Measurements from ENCODE around the gene CTNNA3. TPM values are rescaled to one million over a fixed set of nuclear protein-coding genes. Genes with fewer than 3 reads are reported as not detected.

CTNNA3 gene
- total and polyA plus RNA-seq, 10 donors: 0.03 to 2.4 (median 0.76) TPM; not detected in 1

DNA sequence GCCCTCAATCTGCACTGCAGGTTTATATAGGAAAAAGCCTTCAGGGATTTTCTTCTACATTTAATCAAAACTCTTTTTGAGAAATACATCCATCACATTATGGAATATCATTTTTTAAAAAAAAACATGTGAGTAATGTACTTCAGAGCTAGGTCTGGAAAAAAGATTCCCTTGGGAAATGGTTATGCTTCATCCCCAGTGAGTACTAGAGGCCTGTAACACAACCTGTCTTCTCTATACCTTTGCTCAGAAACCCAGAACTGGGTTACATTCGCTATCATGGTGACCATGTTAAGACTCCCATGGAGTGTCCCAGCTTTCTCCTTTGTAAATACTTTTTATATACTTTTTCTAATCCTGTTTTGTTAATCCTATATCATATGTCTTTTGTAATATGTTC lies 583.2 kb downstream of the CTNNA3 start:
- Histone ChIP-seq H3K27me3 (replicated peaks in 1 of 7) (no peaks in the 10 kb centered on the region), H3K9me3 (no peaks in the 10 kb centered on the region), H3K4me3 (no peak overlapping the region), H3K27ac (no peak overlapping the region), H3K4me1 (no peaks in the 10 kb centered on the region), H3K36me3 (no peaks in the 10 kb centered on the region)
- DNase-seq: no peak
- no peak for TF ChIP-seq POLR2AphosphoS5 (IDR thresholded peaks at IDR 0.05)
- intact Hi-C loops (cut with DNase I; ENCODE audit: low total_unique reads): no loop called here
- WGBS, 5 donors: 74 to 91% (median 82%) methylated on average over 1 of the region's 1 CpG

DNA sequence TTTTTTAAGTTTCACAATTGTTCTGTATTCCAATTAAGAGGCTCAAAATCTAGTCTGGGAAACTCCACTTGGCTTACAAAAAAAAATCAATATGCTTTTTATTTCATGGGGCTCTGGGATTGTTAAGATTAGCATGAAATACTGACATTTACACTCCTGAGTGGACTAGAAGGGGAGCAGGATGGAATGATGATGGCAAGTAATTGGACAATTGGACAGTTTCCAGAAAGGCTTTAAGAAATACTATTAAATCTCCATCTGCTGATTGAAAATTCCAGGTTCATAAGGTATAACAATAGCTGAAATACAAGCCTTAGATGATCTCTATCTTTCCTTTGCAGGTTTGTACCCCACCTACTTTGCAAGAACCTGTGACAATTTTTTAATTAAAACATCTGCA lies 585.7 kb downstream of the CTNNA3 start:
- H3K36me3 ChIP-seq: no peaks in the 10 kb centered on the region
- no peak overlapping the region for H3K4me3 ChIP-seq
- no peaks in the 10 kb centered on the region for H3K4me1 ChIP-seq
- TF ChIP-seq, protein P1, sequence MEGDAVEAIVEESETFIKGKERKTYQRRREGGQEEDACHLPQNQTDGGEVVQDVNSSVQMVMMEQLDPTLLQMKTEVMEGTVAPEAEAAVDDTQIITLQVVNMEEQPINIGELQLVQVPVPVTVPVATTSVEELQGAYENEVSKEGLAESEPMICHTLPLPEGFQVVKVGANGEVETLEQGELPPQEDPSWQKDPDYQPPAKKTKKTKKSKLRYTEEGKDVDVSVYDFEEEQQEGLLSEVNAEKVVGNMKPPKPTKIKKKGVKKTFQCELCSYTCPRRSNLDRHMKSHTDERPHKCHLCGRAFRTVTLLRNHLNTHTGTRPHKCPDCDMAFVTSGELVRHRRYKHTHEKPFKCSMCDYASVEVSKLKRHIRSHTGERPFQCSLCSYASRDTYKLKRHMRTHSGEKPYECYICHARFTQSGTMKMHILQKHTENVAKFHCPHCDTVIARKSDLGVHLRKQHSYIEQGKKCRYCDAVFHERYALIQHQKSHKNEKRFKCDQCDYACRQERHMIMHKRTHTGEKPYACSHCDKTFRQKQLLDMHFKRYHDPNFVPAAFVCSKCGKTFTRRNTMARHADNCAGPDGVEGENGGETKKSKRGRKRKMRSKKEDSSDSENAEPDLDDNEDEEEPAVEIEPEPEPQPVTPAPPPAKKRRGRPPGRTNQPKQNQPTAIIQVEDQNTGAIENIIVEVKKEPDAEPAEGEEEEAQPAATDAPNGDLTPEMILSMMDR (IDR thresholded peaks at IDR 0.05 in 8 of 11, conservative IDR thresholded peaks at IDR 0.05 in 3 of 11): no peak
- no peaks in the 10 kb centered on the region for H3K9me3 ChIP-seq
- H3K27me3 ChIP-seq (replicated peaks in 1 of 7): no peaks in the 10 kb centered on the region
- intact Hi-C loops (cut with DNase I; ENCODE audit: low total_unique reads): no loop called here
- DNase-seq: no peak
- H3K27ac ChIP-seq: no peak overlapping the region

DNA sequence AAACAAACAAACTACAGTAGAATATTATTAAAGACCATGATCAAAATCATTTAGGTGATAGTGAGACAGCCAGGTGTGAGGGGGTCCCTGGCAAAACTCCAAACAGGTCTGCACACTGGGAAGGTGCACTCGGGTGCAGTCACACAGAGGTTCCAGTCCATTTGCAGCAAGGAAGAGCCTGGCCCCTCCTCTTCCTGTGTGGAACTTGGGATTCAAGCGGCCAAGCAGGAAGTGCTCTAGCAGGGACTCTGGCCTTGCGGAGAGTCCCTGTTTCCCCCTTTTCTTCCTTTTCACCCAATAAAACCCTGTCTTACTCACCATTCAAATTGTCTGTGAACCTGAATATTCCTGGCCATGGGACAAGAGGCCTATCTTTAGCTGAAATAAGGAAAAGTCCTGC lies 588.3 kb downstream of the CTNNA3 start:
- WGBS, 5 donors: 67 to 88% (median 80%) methylated on average over 3 of the region's 3 CpGs
- DNase-seq: peak; percentile 44
- no peak overlapping the region for H3K4me3 ChIP-seq
- H3K9me3 ChIP-seq: no peaks in the 10 kb centered on the region
- TF ChIP-seq POLR2AphosphoS5 (IDR thresholded peaks at IDR 0.05) (no peak), POLR2A (IDR thresholded peaks at IDR 0.05) (no peak)
- TF ChIP-seq, protein P1 (IDR thresholded peaks at IDR 0.05 in 8 of 11, conservative IDR thresholded peaks at IDR 0.05 in 3 of 11): no peak
- intact Hi-C loops (cut with DNase I; ENCODE audit: low total_unique reads): no loop called here
- H3K4me1 ChIP-seq: no peaks in the 10 kb centered on the region
- no peaks in the 10 kb centered on the region for H3K36me3 ChIP-seq
- no peak overlapping the region for H3K27ac ChIP-seq
- no peaks in the 10 kb centered on the region for H3K27me3 ChIP-seq (replicated peaks in 1 of 7)

DNA sequence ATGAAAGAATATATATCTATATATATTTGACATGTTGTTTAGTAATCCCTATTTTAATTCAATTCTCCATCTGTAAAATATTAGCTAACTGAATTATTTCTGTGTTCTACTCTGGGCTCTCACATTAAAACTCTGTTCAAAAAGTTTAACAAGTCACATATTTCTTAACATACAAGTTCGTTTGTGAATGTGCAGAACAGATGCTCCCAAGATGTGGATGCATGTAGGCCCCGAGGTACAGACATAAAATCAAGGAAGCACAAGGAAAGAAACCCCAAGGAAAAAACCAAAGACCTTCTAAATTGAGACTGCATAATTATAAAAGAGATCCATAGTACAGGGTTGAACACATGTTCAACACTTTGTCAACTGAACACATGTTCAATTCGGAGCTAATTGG lies 595.0 kb downstream of the CTNNA3 start:
- Histone ChIP-seq H3K4me3 (no peak overlapping the region), H3K9me3 (no peaks in the 10 kb centered on the region), H3K27ac (no peak overlapping the region), H3K4me1 (no peaks in the 10 kb centered on the region), H3K36me3 (no peaks in the 10 kb centered on the region), H3K27me3 (replicated peaks in 1 of 7) (no peaks in the 10 kb centered on the region)
- DNase-seq: no peak
- TF ChIP-seq POLR2AphosphoS5 (IDR thresholded peaks at IDR 0.05): no peak
- TF ChIP-seq, protein P1 (IDR thresholded peaks at IDR 0.05 in 8 of 11, conservative IDR thresholded peaks at IDR 0.05 in 3 of 11): no peak
- no peak for TF ChIP-seq POLR2A (IDR thresholded peaks at IDR 0.05)
- intact Hi-C loops (cut with DNase I; ENCODE audit: low total_unique reads): no loop called here
- WGBS, 5 donors: 61 to 78% (median 66%) methylated on average over 3 of the region's 3 CpGs

DNA sequence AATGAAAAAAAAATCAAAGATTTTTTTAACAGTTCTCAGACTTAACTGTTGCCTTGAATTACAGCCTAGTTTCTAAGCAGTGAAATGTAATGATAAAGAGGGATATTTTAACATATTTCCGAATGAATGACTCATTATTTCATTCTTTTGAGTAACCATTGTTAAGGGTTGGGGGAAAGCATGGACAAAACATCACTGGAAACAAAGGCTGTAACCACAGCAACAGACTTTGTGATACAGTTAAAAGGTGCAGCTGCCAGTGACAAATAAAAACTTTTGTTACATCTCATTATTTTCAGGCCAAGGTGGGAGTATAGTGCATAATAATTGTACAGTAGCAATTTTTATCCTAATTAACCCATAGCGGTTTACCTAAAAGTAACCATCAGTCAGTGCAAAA lies 597.5 kb downstream of the CTNNA3 start:
- H3K36me3 ChIP-seq: no peaks in the 10 kb centered on the region
- H3K4me3 ChIP-seq: no peak overlapping the region
- H3K4me1 ChIP-seq: no peaks in the 10 kb centered on the region
- no peaks in the 10 kb centered on the region for H3K9me3 ChIP-seq
- WGBS, 5 donors: 74 to 76% (median 74%) methylated on average over 2 of the region's 2 CpGs
- no peak for DNase-seq
- H3K27me3 ChIP-seq (replicated peaks in 1 of 7): no peaks in the 10 kb centered on the region
- intact Hi-C loops (cut with DNase I; ENCODE audit: low total_unique reads): no loop called here
- H3K27ac ChIP-seq: no peak overlapping the region
- TF ChIP-seq POLR2A (IDR thresholded peaks at IDR 0.05): no peak
- no peak for TF ChIP-seq POLR2AphosphoS5 (IDR thresholded peaks at IDR 0.05)
- TF ChIP-seq, protein P1 (IDR thresholded peaks at IDR 0.05 in 8 of 11, conservative IDR thresholded peaks at IDR 0.05 in 3 of 11): no peak

Measured in spleen (tissue), 11 donors.